HepG2 (cell line): ENCODE results near the gene RINL. TPM values are rescaled to one million over a fixed set of nuclear protein-coding genes. Genes with fewer than 3 reads are reported as not detected.

Experiments
- ATAC-seq: fragments of 200-7000 bp; cut with Tn5 transposase; 3 replicates; pipeline ENCODE4 v1.9.1; 2020; ENCODE audit warnings: mild to moderate bottlenecking, moderate library complexity
- BruUV-seq: library from RNA; stranded (reverse); fragments of 400-500 nt; replicated peaks from 2 replicates; lab custom pipeline; 2021; lab: Mats Ljungman, UMichigan
- CTCF ChIA-PET: fragments of 300-600 bp; formaldehyde crosslinking; extraction: SDS; loops from one replicate; lab custom pipeline; 2021; ENCODE audit warnings: low total read pairs, inconsistent platforms, low intra/inter-chr PET ratio; lab: Yijun Ruan, JAX
- POLR2A ChIA-PET: fragments of 350-600 bp; sonication (Branson Sonifier 250); formaldehyde crosslinking; loops from one replicate; lab custom pipeline; 2020; ENCODE audit warnings: antibody characterized with exemption, inconsistent platforms; lab: Yijun Ruan, JAX
- DNase-seq: peaks from one replicate; pipeline ENCODE4 v3.0.0-alpha.2; 2015; ENCODE audit warnings: low spot score
- FAIRE-seq: peaks from 3 replicates; lab custom pipeline; 2011; peaks lifted over from hg19 to GRCh38; lab: Jason Lieb, UNC
- H2AFZ ChIP-seq: one replicate; pipeline ENCODE4 v1.6.1; 2011; ENCODE audit warnings: low read length, inconsistent platforms
- H3K27ac ChIP-seq: fragments of 300-600 bp; 3 replicates; pipeline ENCODE4 v1.8.0; 2011; ENCODE audit warnings: mixed run types, mild to moderate bottlenecking, mixed read lengths, low read length, inconsistent platforms; ENCODE audit not compliant: insufficient read depth; ENCODE audit errors: extremely low read length
- H3K27me3 ChIP-seq, 2 experiments: fragments of 200-600 bp in 1 of 2; 2 replicates in 1 of 2; 3 replicates in 1 of 2; pipeline versions ENCODE4 v1.6.0 to v1.8.0; 2011; ENCODE audit warnings: low read length in 2 of 2, mild to moderate bottlenecking in 2 of 2, moderate library complexity in 2 of 2, inconsistent platforms in 1 of 2; ENCODE audit not compliant: insufficient read depth in 2 of 2, control insufficient read depth in 1 of 2
- H3K36me3 ChIP-seq, 2 experiments: fragments of 200-600 bp in 1 of 2; replicated peaks in 1 of 2; 2 replicates in 1 of 2; 3 replicates in 1 of 2; pipeline versions ENCODE4 v1.5.1 to v1.8.0; 2011; ENCODE audit warnings: low read length in 2 of 2, inconsistent platforms in 1 of 2; ENCODE audit not compliant: insufficient read depth in 2 of 2, control insufficient read depth in 1 of 2
- H3K4me1 ChIP-seq: 2 replicates; pipeline ENCODE4 v1.5.1; 2012; ENCODE audit warnings: low read length, inconsistent platforms; ENCODE audit not compliant: insufficient read depth
- H3K4me2 ChIP-seq: 2 replicates; pipeline ENCODE4 v1.6.0; 2011; ENCODE audit warnings: low read depth, low read length, inconsistent platforms
- H3K4me3 ChIP-seq, 3 experiments: fragments of 200-600 bp in 1 of 3; sonication (generic), shearing (Covaris generic) in 1 of 3; replicated peaks in 1 of 3; 2 replicates each; pipeline ENCODE4 v1.5.1; 2011 to 2016; ENCODE audit warnings: low read length in 3 of 3, inconsistent platforms in 2 of 3, low read depth in 2 of 3, mild to moderate bottlenecking in 2 of 3, control low read depth in 1 of 3, mixed read lengths in 1 of 3; ENCODE audit not compliant: insufficient read depth in 1 of 3
- H3K79me2 ChIP-seq: one replicate; pipeline ENCODE4 v1.6.1; 2011; ENCODE audit warnings: low read length, inconsistent platforms; ENCODE audit not compliant: insufficient read depth
- H3K9ac ChIP-seq: 2 replicates; pipeline ENCODE4 v1.6.0; 2011; ENCODE audit warnings: mild to moderate bottlenecking, low read depth, low read length, inconsistent platforms; ENCODE audit not compliant: insufficient read depth
- H3K9me3 ChIP-seq: 2 replicates; pipeline ENCODE4 v1.5.1; 2012; ENCODE audit warnings: mild to moderate bottlenecking, low read length
- H4K20me1 ChIP-seq: 2 replicates; pipeline ENCODE4 v1.6.0; 2011; ENCODE audit warnings: inconsistent platforms, mild to moderate bottlenecking, low read length, moderate library complexity; ENCODE audit not compliant: insufficient read depth
- AGO2 ChIP-seq: fragments of 200-400 bp; formaldehyde crosslinking; optimal IDR thresholded peaks from 2 replicates; pipeline ENCODE3; 2017; ENCODE audit warnings: mild to moderate bottlenecking, low read depth, low read length, moderate library complexity
- EED ChIP-seq: sonication (generic); formaldehyde crosslinking; IDR thresholded peaks from 2 replicates; pipeline ENCODE4 v1.5.0; 2020; ENCODE audit warnings: mild to moderate bottlenecking, missing genetic modification reagents
- GTF3A ChIP-seq: sonication (generic); formaldehyde crosslinking; conservative IDR thresholded peaks from 2 replicates; pipeline ENCODE4 v1.4.0; 2020; ENCODE audit warnings: mild to moderate bottlenecking, missing genetic modification reagents
- PITX1 ChIP-seq: sonication (generic); formaldehyde crosslinking; IDR thresholded peaks from 2 replicates; pipeline ENCODE4 v1.5.1; 2020; ENCODE audit warnings: mild to moderate bottlenecking, missing genetic modification reagents
- POLR2A ChIP-seq, 2 experiments: IDR thresholded peaks; 2 replicates each; pipeline ENCODE4 v1.6.1; 2011; ENCODE audit warnings: low read depth in 2 of 2, low read length in 2 of 2, mild to moderate bottlenecking in 1 of 2, moderate library complexity in 1 of 2; ENCODE audit not compliant: insufficient read depth in 1 of 2
- RBFOX2 ChIP-seq: fragments of 200-400 bp; formaldehyde crosslinking; IDR thresholded peaks from 2 replicates; pipeline ENCODE4 v1.6.1; 2017; ENCODE audit warnings: low read depth, mild to moderate bottlenecking, low read length
- RBM22 ChIP-seq: fragments of 200-400 bp; formaldehyde crosslinking; optimal IDR thresholded peaks from 2 replicates; pipeline ENCODE3; 2017; ENCODE audit warnings: mild to moderate bottlenecking, low read length, moderate library complexity
- SRY ChIP-seq: sonication (generic); formaldehyde crosslinking; IDR thresholded peaks from 2 replicates; pipeline ENCODE4 v1.8.0; 2022; ENCODE audit warnings: mild to moderate bottlenecking, missing genetic modification reagents
- U2AF2 ChIP-seq: fragments of 200-400 bp; formaldehyde crosslinking; IDR thresholded peaks from 2 replicates; pipeline ENCODE4 v1.6.1; 2017; ENCODE audit warnings: low read depth, mild to moderate bottlenecking, low read length
- ZFAT ChIP-seq: sonication (generic); formaldehyde crosslinking; conservative IDR thresholded peaks from 2 replicates; pipeline ENCODE4 v1.8.1; 2023; ENCODE audit warnings: missing genetic modification reagents, inconsistent platforms
- ZFP1 ChIP-seq: IDR thresholded peaks from 2 replicates; pipeline ENCODE4 v1.6.1; 2016
- ZFP90 ChIP-seq: sonication (generic); formaldehyde crosslinking; IDR thresholded peaks from 2 replicates; pipeline ENCODE4 v1.8.0; 2022; ENCODE audit warnings: missing genetic modification reagents, mild to moderate bottlenecking, inconsistent platforms, borderline replicate concordance
- ZNF20 ChIP-seq: sonication (generic); formaldehyde crosslinking; IDR thresholded peaks from 2 replicates; pipeline ENCODE4 v1.4.0; 2020; ENCODE audit warnings: mild to moderate bottlenecking, moderate library complexity, missing genetic modification reagents
- ZNF350 ChIP-seq: sonication (generic); formaldehyde crosslinking; IDR thresholded peaks from 2 replicates; pipeline ENCODE4 v1.4.0; 2020; ENCODE audit warnings: mild to moderate bottlenecking, low read depth, missing genetic modification reagents, borderline replicate concordance
- ZNF607 ChIP-seq: sonication (generic); formaldehyde crosslinking; IDR thresholded peaks from 2 replicates; pipeline ENCODE4 v1.5.1; 2020; ENCODE audit warnings: missing genetic modification reagents, mild to moderate bottlenecking, borderline replicate concordance
- WGBS: methylation state at CpG from one replicate; pipeline ENCODE4 v1.1.6; 2017; ENCODE audit warnings: low lambda C conversion rate; 5-methylcytosine and 5-hydroxymethylcytosine counted together
- in situ Hi-C: cut with HindIII; loops from 2 replicates; pipeline ENCODE4 v1.10.0; 2017; ENCODE audit warnings: low pct_unique_long_range_greater_than_20kb; ENCODE audit not compliant: extremely low pct_ligation_motif_present
- intact Hi-C: fragments of 100-400 bp; cut with micrococcal nuclease; formaldehyde crosslinking; loops from one replicate; pipeline ENCODE4 v1.10.0; 2022; ENCODE audit not compliant: unreplicated experiment
- polyA plus RNA-seq, 8 experiments: library from polyadenylated mRNA; depleted of rRNA in 3 of 8; stranded (reverse) in 7 of 8; unstranded in 1 of 8; fragments of >200 nt; fragmentation: Illumina TruSeq in 4 of 8; extraction: Trizol in 4 of 8; gene quantifications; 2 replicates each; pipeline versions ENCODE4 v1.2.1 to v1.2.3, GENCODE V29; 2011 to 2016; ENCODE audit warnings: low read depth in 4 of 8, missing spikeins in 1 of 8, mixed read lengths in 1 of 8; ENCODE audit not compliant: insufficient read depth in 1 of 8
- total RNA-seq, 5 experiments: library from RNA; depleted of rRNA; stranded (reverse); fragments of >200 nt; fragmentation: Illumina TruSeq; extraction: Trizol; gene quantifications; 2 replicates each; pipeline ENCODE4 v1.2.3, GENCODE V29; 2016; ENCODE audit warnings: low read depth in 1 of 5
- TF ChIP-seq, protein P1 (sequence below): sonication (generic); formaldehyde crosslinking; IDR thresholded peaks from 2 replicates; pipeline ENCODE4 v1.4.0; 2020; ENCODE audit warnings: missing genetic modification reagents
- TF ChIP-seq, protein P2 (sequence below): sonication (generic); formaldehyde crosslinking; IDR thresholded peaks from 2 replicates; pipeline ENCODE4 v1.4.0; 2020; ENCODE audit warnings: missing genetic modification reagents

Gene RINL
- total and polyA plus RNA-seq, 2 of the 13 experiments (the other 11 are each of a cell fraction or from before 2014, with no cell fraction given), result 11.4 to 18.0 TPM

DNA sequence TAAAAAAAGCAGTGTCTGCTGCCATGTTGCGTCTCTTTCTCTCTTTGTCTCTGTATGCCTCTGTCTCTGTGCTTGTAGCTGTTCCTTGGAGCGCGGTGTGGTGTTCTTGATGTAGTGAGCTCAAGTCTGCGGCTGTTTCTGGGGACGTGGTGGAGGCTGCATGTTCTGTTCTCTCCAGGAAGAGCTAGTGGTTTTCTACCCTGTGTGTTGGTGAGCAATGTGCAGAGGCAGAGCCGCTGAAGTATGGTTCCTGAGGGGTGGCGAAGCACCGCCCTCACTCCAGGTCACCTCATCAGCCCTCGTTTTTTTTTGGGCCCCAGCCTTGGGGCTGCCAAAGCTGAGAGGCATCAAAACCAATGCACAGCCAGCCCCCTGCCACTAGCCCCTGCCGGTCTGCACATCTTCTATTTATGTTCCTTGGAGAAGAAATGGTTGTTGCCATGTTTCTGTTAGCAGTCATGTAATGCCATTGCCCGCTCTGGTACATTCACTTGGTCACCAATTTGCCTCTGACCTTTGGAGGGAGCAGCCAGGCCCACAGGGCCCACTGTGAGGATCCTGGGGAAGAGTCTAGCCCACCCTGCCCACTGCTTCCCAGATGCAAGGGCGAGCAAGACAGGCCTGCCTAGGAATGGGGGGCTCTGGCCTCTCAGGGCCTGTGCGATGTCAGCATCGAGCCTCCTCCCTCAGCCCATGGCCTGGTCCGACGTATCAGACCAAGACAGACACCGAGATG lies 35.5 kb downstream of the RINL start (continued):
- TF ChIP-seq U2AF2 (no peak), RBM22 (peak; percentile 88)

DNA sequence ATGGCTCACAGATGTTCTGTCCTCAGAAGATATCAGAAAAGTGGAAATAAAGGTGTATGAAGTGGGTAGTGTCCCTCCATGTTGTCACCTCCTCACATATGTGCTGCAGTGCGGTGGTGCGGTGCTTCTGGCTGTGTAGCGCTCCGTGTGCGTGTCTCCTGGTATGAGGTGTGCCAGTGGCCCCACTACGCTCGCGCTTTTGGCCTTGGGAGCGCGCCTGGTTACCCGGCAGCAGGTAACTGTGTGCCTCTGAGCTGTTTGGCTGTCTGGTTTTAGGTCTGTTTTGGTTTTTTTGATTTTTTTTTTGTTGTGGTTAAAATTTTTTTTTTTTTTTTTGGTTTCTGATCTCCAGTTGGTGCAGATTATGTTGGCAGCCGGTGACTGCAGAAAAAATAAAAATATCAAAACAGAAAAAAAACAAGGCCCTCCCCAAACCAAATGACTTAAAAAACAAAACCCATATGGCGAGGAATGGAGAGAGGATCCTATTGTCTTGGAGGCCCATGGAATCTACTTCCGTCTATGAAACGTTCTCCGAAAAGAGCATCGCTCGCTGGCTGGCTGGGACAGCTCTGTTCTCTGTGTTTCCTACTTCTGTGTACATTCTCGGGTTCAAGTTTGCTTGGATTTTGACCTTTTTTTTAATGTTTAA lies 36.2 kb downstream of the RINL start:
- no peak for FAIRE-seq
- H4K20me1 ChIP-seq, result peaks cover 49% of the 10 kb centered on the region
- TF ChIP-seq, protein P1, sequence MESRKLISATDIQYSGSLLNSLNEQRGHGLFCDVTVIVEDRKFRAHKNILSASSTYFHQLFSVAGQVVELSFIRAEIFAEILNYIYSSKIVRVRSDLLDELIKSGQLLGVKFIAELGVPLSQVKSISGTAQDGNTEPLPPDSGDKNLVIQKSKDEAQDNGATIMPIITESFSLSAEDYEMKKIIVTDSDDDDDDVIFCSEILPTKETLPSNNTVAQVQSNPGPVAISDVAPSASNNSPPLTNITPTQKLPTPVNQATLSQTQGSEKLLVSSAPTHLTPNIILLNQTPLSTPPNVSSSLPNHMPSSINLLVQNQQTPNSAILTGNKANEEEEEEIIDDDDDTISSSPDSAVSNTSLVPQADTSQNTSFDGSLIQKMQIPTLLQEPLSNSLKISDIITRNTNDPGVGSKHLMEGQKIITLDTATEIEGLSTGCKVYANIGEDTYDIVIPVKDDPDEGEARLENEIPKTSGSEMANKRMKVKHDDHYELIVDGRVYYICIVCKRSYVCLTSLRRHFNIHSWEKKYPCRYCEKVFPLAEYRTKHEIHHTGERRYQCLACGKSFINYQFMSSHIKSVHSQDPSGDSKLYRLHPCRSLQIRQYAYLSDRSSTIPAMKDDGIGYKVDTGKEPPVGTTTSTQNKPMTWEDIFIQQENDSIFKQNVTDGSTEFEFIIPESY (CRISPR knock-in tag), result peak; percentile 33; the same call in 1 of the 2 replicates
- TF ChIP-seq, protein P2, sequence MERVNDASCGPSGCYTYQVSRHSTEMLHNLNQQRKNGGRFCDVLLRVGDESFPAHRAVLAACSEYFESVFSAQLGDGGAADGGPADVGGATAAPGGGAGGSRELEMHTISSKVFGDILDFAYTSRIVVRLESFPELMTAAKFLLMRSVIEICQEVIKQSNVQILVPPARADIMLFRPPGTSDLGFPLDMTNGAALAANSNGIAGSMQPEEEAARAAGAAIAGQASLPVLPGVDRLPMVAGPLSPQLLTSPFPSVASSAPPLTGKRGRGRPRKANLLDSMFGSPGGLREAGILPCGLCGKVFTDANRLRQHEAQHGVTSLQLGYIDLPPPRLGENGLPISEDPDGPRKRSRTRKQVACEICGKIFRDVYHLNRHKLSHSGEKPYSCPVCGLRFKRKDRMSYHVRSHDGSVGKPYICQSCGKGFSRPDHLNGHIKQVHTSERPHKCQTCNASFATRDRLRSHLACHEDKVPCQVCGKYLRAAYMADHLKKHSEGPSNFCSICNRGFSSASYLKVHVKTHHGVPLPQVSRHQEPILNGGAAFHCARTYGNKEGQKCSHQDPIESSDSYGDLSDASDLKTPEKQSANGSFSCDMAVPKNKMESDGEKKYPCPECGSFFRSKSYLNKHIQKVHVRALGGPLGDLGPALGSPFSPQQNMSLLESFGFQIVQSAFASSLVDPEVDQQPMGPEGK (CRISPR knock-in tag), result no peak
- TF ChIP-seq ZNF607 (CRISPR knock-in tag) (no peak), EED (CRISPR knock-in tag) (no peak), ZNF350 (CRISPR knock-in tag) (no peak), POLR2A (IDR thresholded peaks at IDR 0.05; ENCODE audit: insufficient read depth in 1 of 2, low read depth in 2 of 2, low read length in 2 of 2) (peak; percentile 3 to 55; a peak in 2 of 4 replicates), ZFP1 (CRISPR knock-in tag) (no peak), ZNF20 (CRISPR knock-in tag) (no peak), ZFAT (CRISPR knock-in tag) (no peak), SRY (CRISPR knock-in tag) (no peak), ZFP90 (no peak), PITX1 (CRISPR knock-in tag) (no peak), GTF3A (CRISPR knock-in tag) (no peak), RBFOX2 (peak; percentile 66), AGO2 (peak; percentile 78)

More for the DNA sequence above, 36.2 kb downstream of the RINL start:
- Histone ChIP-seq H3K79me2 (peaks cover 45% of the 10 kb centered on the region), H3K36me3 (peaks cover 56 to 99% of the 10 kb centered on the region in 2 experiments), H3K4me3 (no peak overlapping the region), H3K4me1 (peaks cover 98% of the 10 kb centered on the region), H3K9me3 (no peaks in the 10 kb centered on the region), H3K9ac (no peak overlapping the region), H3K27me3 (no peaks in the 10 kb centered on the region), H3K27ac (peak overlapping the region; percentile 14), H2AFZ (no peak overlapping the region), H3K4me2 (no peak overlapping the region)
- ATAC-seq, result no peak
- TSS peak; percentile 5 for BruUV-seq
- in situ Hi-C loops, result no loop called here
- ChIA-PET CTCF (no interaction called here), POLR2A (interaction anchor here (1.4 to 1.7 kb wide), 2 partner anchors 10 kb away, joined by 4 to 16 read pairs; partner anchors contain the start of gene ECH1)
- DNase-seq, result no peak
- intact Hi-C loops, result no loop called here
- 96% methylated on average over 19 of the region's 19 CpGs for WGBS
